ENCODE measurements around the gene SSTR3.

DNA sequence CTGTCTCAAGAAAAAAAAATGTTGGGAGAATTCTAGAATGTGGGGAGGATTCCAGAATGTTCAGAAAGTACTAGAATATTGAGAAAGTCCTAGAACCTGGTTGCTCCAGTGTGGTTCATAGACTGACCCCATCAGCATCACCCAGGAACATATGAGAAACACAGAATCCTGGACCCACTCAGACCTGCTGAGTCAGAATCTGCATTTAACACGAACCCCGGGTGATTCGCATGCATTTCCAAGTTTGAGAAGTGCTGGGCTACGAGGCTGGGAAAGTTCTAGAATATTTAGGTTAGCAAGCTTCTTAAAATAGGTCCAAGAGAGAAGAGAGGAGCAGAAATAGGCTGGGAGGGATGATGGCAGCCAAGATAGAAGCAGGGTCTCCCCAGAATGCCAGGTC lies 30.6 kb downstream of the SSTR3 start:
- TF ChIP-seq POLR2A (IDR thresholded peaks at IDR 0.05; ENCODE audit: low read depth, low read length), result no peak
- TF ChIP-seq CEBPB (IDR thresholded peaks at IDR 0.05; ENCODE audit: low read depth, low read length), result no peak
- TF ChIP-seq, protein P1, sequence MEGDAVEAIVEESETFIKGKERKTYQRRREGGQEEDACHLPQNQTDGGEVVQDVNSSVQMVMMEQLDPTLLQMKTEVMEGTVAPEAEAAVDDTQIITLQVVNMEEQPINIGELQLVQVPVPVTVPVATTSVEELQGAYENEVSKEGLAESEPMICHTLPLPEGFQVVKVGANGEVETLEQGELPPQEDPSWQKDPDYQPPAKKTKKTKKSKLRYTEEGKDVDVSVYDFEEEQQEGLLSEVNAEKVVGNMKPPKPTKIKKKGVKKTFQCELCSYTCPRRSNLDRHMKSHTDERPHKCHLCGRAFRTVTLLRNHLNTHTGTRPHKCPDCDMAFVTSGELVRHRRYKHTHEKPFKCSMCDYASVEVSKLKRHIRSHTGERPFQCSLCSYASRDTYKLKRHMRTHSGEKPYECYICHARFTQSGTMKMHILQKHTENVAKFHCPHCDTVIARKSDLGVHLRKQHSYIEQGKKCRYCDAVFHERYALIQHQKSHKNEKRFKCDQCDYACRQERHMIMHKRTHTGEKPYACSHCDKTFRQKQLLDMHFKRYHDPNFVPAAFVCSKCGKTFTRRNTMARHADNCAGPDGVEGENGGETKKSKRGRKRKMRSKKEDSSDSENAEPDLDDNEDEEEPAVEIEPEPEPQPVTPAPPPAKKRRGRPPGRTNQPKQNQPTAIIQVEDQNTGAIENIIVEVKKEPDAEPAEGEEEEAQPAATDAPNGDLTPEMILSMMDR (conservative IDR thresholded peaks at IDR 0.05; ENCODE audit: low read depth, low read length), result no peak
- no peak for TF ChIP-seq NFE2L2 (IDR thresholded peaks at IDR 0.05; ENCODE audit: low read depth, low read length)
- no peak for TF ChIP-seq MXI1 (IDR thresholded peaks at IDR 0.05; ENCODE audit: borderline replicate concordance, low read depth, low read length)
- TF ChIP-seq SMC3 (IDR thresholded peaks at IDR 0.05; ENCODE audit: low read depth, low read length), result no peak
- TF ChIP-seq RFX5 (IDR thresholded peaks at IDR 0.05; ENCODE audit: low read depth, low read length), result no peak
- no peak for TF ChIP-seq MAFK (IDR thresholded peaks at IDR 0.05; ENCODE audit: low read depth, low read length)
- TF ChIP-seq, protein P2, sequence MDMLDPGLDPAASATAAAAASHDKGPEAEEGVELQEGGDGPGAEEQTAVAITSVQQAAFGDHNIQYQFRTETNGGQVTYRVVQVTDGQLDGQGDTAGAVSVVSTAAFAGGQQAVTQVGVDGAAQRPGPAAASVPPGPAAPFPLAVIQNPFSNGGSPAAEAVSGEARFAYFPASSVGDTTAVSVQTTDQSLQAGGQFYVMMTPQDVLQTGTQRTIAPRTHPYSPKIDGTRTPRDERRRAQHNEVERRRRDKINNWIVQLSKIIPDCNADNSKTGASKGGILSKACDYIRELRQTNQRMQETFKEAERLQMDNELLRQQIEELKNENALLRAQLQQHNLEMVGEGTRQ (IDR thresholded peaks at IDR 0.05; ENCODE audit: low read depth, low read length), result no peak
- TF ChIP-seq MAZ (IDR thresholded peaks at IDR 0.05; ENCODE audit: borderline replicate concordance, low read depth, low read length), result no peak
